ENCODE results near the gene PROM2. TPM values are rescaled to one million over a fixed set of nuclear protein-coding genes. Genes with fewer than 3 reads are reported as not detected.

PROM2 gene
- total RNA-seq, 1 experiment from 2014 or later = 64.2 TPM

GRCh38 chr2:95272781-95273180 is 1.5 kb upstream of the PROM2 start:
- Histone ChIP-seq H4K20me1 (ENCODE audit: low read length) (no peaks in the 10 kb centered on the region), H3K27me3 (ENCODE audit: low read length) (no peaks in the 10 kb centered on the region), H3K9ac (ENCODE audit: low read length) (no peak overlapping the region), H3K9me2 (replicated peaks; ENCODE audit: low read length) (no peaks in the 10 kb centered on the region), H3K27ac (ENCODE audit: low read length) (no peak overlapping the region), H3K9me3 (ENCODE audit: low read length) (no peaks in the 10 kb centered on the region), H3K36me3 (ENCODE audit: low read depth, low read length) (no peaks in the 10 kb centered on the region), H3K79me2 (ENCODE audit: low read length) (peaks cover 33% of the 10 kb centered on the region), H3K4me2 (ENCODE audit: low read length) (no peak overlapping the region), H3K4me1 (ENCODE audit: insufficient read depth, low read length) (peaks cover 43% of the 10 kb centered on the region), H3F3A (ENCODE audit: low read length, unreplicated experiment) (no peaks in the 10 kb centered on the region), H2AFZ (ENCODE audit: low read length) (no peak overlapping the region), H3K4me3 (ENCODE audit: low read length) (no peak overlapping the region)
- ATAC-seq (no peak), DNase-seq (no peak)
- TF ChIP-seq, protein P1, sequence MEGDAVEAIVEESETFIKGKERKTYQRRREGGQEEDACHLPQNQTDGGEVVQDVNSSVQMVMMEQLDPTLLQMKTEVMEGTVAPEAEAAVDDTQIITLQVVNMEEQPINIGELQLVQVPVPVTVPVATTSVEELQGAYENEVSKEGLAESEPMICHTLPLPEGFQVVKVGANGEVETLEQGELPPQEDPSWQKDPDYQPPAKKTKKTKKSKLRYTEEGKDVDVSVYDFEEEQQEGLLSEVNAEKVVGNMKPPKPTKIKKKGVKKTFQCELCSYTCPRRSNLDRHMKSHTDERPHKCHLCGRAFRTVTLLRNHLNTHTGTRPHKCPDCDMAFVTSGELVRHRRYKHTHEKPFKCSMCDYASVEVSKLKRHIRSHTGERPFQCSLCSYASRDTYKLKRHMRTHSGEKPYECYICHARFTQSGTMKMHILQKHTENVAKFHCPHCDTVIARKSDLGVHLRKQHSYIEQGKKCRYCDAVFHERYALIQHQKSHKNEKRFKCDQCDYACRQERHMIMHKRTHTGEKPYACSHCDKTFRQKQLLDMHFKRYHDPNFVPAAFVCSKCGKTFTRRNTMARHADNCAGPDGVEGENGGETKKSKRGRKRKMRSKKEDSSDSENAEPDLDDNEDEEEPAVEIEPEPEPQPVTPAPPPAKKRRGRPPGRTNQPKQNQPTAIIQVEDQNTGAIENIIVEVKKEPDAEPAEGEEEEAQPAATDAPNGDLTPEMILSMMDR (conservative IDR thresholded peaks at IDR 0.05; ENCODE audit: low read depth, low read length) = no peak
- TF ChIP-seq EZH2phosphoT487 (IDR thresholded peaks at IDR 0.05; ENCODE audit: borderline replicate concordance, low read length) (no peak), EZH2 (IDR thresholded peaks at IDR 0.05; ENCODE audit: low read length, unreplicated experiment) (no peak)
- POLR2A ChIA-PET (ENCODE audit: unreplicated experiment) = no interaction called here
- intact Hi-C loops (cut with micrococcal nuclease) = no loop called here
- CTCF ChIA-PET = no interaction called here
- BruUV-seq (replicated peaks) = no TSS peak

DNA sequence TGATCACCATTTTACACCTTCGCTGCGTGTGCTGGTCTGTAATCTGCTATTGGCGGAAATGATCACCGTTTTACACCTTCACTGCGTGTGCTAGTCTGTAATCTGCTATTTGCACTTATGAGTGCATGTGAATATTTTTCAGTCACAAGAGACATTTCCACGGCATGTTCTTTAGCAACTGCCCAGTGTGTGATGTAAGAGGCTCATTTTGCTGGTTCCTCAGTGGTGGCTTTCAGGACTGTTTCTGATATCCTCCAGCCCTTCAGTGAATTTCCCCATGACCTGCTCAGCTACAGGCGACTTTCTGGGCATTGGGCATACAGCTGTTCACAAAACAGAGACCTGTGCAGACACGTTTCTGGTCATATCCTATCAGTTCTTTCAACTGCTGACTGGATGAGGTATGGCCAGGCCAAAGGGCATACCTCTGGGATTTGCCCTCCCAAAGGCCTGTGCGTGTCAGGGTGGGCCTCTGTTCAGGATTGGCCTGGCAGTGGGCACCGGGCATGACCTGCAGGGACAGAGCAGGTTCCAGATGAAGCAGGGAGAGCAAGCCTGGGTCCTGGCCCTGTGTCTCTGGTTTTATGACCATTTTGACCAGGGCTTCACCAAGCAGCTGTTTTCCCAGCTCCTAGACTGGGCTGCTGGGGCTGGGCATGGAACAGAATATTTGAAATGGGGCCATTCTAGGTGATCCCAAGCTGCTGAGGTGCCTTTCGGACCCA is 521 bp upstream of the PROM2 start:
- Histone ChIP-seq H3F3A (ENCODE audit: low read length, unreplicated experiment) (no peaks in the 10 kb centered on the region), H3K9me3 (ENCODE audit: low read length) (no peaks in the 10 kb centered on the region), H3K9me2 (replicated peaks; ENCODE audit: low read length) (no peaks in the 10 kb centered on the region), H3K36me3 (ENCODE audit: low read depth, low read length) (peaks cover 4% of the 10 kb centered on the region), H3K27ac (ENCODE audit: low read length) (no peak overlapping the region; the same call in 1 of the 2 replicates), H4K20me1 (ENCODE audit: low read length) (no peaks in the 10 kb centered on the region), H3K4me3 (ENCODE audit: low read length) (no peak overlapping the region; the same call in 1 of the 2 replicates), H3K4me1 (ENCODE audit: insufficient read depth, low read length) (peaks cover 52% of the 10 kb centered on the region), H2AFZ (ENCODE audit: low read length) (peak overlapping the region; percentile 8; the same call in 1 of the 2 replicates), H3K79me2 (ENCODE audit: low read length) (peaks cover 37% of the 10 kb centered on the region), H3K4me2 (ENCODE audit: low read length) (peak overlapping the region; percentile 87), H3K27me3 (ENCODE audit: low read length) (no peaks in the 10 kb centered on the region), H3K9ac (ENCODE audit: low read length) (no peak overlapping the region)
- BruUV-seq (replicated peaks) = no TSS peak
- ATAC-seq = no peak
- ChIA-PET POLR2A (ENCODE audit: unreplicated experiment) (no interaction called here), CTCF (interaction anchor here (1.3 kb wide), 1 partner anchor 42 kb away, joined by 9 read pairs; no protein-coding TSS in a partner anchor)
- TF ChIP-seq EZH2phosphoT487 (IDR thresholded peaks at IDR 0.05; ENCODE audit: borderline replicate concordance, low read length) (no peak), EZH2 (IDR thresholded peaks at IDR 0.05; ENCODE audit: low read length, unreplicated experiment) (no peak)
- TF ChIP-seq, protein P1 (conservative IDR thresholded peaks at IDR 0.05; ENCODE audit: low read depth, low read length) = no peak
- intact Hi-C loops (cut with micrococcal nuclease) = no loop called here
- DNase-seq = no peak

GRCh38 chr2:95275151-95275515 is 884 bp downstream of the PROM2 start:
- Histone ChIP-seq H3K4me2 (ENCODE audit: low read length) (peak overlapping the region; percentile 87), H3K4me3 (ENCODE audit: low read length) (peak overlapping the region; percentile 66), H3K36me3 (ENCODE audit: low read depth, low read length) (peaks cover 13% of the 10 kb centered on the region), H3K9me3 (ENCODE audit: low read length) (no peaks in the 10 kb centered on the region), H3K27ac (ENCODE audit: low read length) (peak overlapping the region; percentile 81), H4K20me1 (ENCODE audit: low read length) (no peaks in the 10 kb centered on the region), H3K9me2 (replicated peaks; ENCODE audit: low read length) (no peaks in the 10 kb centered on the region), H3K79me2 (ENCODE audit: low read length) (peaks cover 46% of the 10 kb centered on the region), H2AFZ (ENCODE audit: low read length) (peak overlapping the region; percentile 52; the same call in 1 of the 2 replicates), H3K4me1 (ENCODE audit: insufficient read depth, low read length) (peaks cover 53% of the 10 kb centered on the region), H3F3A (ENCODE audit: low read length, unreplicated experiment) (no peaks in the 10 kb centered on the region), H3K27me3 (ENCODE audit: low read length) (no peaks in the 10 kb centered on the region), H3K9ac (ENCODE audit: low read length) (peak overlapping the region; percentile 54)
- BruUV-seq (replicated peaks) = no TSS peak
- no peak for DNase-seq
- ChIA-PET CTCF (interaction anchor here (0.7 to 1.0 kb wide), 2 partner anchors 18 to 43 kb away, joined by 3 to 9 read pairs; no protein-coding TSS in a partner anchor), POLR2A (ENCODE audit: unreplicated experiment) (no interaction called here)
- intact Hi-C loops (cut with micrococcal nuclease) = no loop called here
- no peak for ATAC-seq
- TF ChIP-seq EZH2phosphoT487 (IDR thresholded peaks at IDR 0.05; ENCODE audit: borderline replicate concordance, low read length) (no peak), EZH2 (IDR thresholded peaks at IDR 0.05; ENCODE audit: low read length, unreplicated experiment) (no peak)
- TF ChIP-seq, protein P1 (conservative IDR thresholded peaks at IDR 0.05; ENCODE audit: low read depth, low read length) = no peak

Measured in PC-3 (cell line).